Small intestine (tissue), 7 donors: ENCODE results near the gene SH3PXD2B. TPM values are rescaled to one million over a fixed set of nuclear protein-coding genes. Genes with fewer than 3 reads are reported as not detected.
"Not testable (repeated sequence)": the region's sequence is repeated elsewhere in the genome, so short reads cannot be mapped to it uniquely, and the experiment has no call there.

Source experiments
- DNase-seq, 2 donors: peaks; one replicate each; pipeline versions ENCODE4 v3.0.0 to v3.0.0-alpha.2; 2013
- FAIRE-seq: peaks from 2 replicates; lab custom pipeline; 2012; peaks lifted over from hg19 to GRCh38; lab: Jason Lieb, UNC
- H3K27ac ChIP-seq, 3 donors: one replicate each; pipeline ENCODE4 v1.5.1; 2013; ENCODE audit warnings: low read length in 2 of 3, mild to moderate bottlenecking in 2 of 3, control low read depth in 1 of 3, inconsistent platforms in 1 of 3, low read depth in 1 of 3, moderate library complexity in 1 of 3
- H3K27me3 ChIP-seq, 3 donors: one replicate each; pipeline ENCODE4 v1.6.1; 2013; ENCODE audit warnings: low read length in 3 of 3, inconsistent platforms in 1 of 3; ENCODE audit not compliant: control insufficient read depth in 3 of 3, insufficient read depth in 3 of 3
- H3K36me3 ChIP-seq, 3 donors: one replicate each; pipeline ENCODE4 v1.6.1; 2013; ENCODE audit warnings: low read length in 3 of 3, inconsistent platforms in 1 of 3, low read depth in 1 of 3, mild to moderate bottlenecking in 1 of 3, moderate library complexity in 1 of 3; ENCODE audit not compliant: control insufficient read depth in 3 of 3, insufficient read depth in 2 of 3
- H3K4me1 ChIP-seq, 3 donors: one replicate each; pipeline ENCODE4 v1.6.1; 2013; ENCODE audit warnings: low read length in 2 of 3, inconsistent platforms in 1 of 3, low read depth in 1 of 3, mild to moderate bottlenecking in 1 of 3, moderate library complexity in 1 of 3; ENCODE audit not compliant: control insufficient read depth in 3 of 3, insufficient read depth in 2 of 3
- H3K4me3 ChIP-seq, 3 donors: one replicate each; pipeline ENCODE4 v1.5.1; 2013; ENCODE audit warnings: low read length in 3 of 3, control low read depth in 1 of 3, inconsistent platforms in 1 of 3, low read depth in 1 of 3, mild to moderate bottlenecking in 1 of 3, moderate library complexity in 1 of 3
- H3K9me3 ChIP-seq, 2 donors: one replicate each; pipeline ENCODE4 v1.6.1; 2013; ENCODE audit warnings: low read depth in 1 of 2, low read length in 1 of 2; ENCODE audit not compliant: control insufficient read depth in 2 of 2, insufficient read depth in 1 of 2
- WGBS, 3 donors: extraction: QIAGEN DNeasy Blood & Tissue Kit; methylation state at CpG; one replicate each; pipeline ENCODE4 v1.1.7; 2013; 5-methylcytosine and 5-hydroxymethylcytosine counted together
- polyA plus RNA-seq, 4 donors: library from polyadenylated mRNA; stranded (reverse) in 3 of 4; unstranded in 1 of 4; fragments of 200-250 nt in 3 of 4; fragments of 120-200 nt in 1 of 4; gene quantifications; one replicate each; pipeline versions ENCODE4 v1.2.1 to v1.2.3, GENCODE V29; 2013
- donor health status: healthy with polysubstance abuse.
- donor health status: control.
- donor health status: control.
- donor health status: Bipolar disorder and iron deficiency.
- donor health status: healthy.

Gene SH3PXD2B
- polyA plus RNA-seq, 4 donors, result 1.1 to 11.9 (median 6.5) TPM

DNA sequence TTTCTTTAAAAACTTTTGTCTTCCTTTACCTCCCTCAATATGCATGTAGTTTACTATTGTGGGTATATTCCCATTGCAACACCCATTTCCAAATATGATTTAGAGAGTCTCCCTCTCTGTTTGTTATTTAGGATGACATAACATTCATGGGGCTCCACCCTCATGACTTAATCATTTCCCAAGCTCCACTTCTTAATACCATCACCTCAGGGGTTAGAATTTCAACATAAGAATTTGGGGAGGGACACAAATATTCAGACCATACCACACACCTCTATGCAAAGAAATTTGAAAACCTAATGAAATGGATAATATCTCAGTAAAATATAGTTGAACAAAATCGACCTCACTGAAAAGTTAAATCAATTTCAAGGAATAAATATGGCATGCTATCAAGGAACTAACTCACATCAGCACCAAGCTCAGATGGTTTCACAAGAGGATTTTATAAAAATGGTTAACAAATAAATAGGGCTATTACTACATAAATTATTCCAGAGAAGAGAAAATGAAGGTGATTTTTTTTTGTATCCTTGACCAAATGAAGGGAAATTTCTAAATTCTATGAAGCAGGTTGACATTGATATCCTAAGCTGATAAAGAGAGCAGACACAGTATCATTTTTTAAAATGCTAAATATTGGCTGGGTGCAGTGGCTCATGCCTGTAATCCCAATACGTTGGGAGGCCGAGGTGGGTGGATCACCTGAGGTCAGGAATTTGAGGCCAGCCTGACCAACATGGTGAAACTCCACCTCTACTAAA is 150.6 kb downstream of the SH3PXD2B start:
- 65 to 84% (median 78%) methylated on average over 3 of the region's 3 CpGs for WGBS, 3 donors
- Histone ChIP-seq H3K4me3 (no peak overlapping the region), H3K27me3 (no peaks in the 10 kb centered on the region), H3K9me3 (peaks cover 0 to 7% of the 10 kb centered on the region in 2 donors), H3K27ac (no peak overlapping the region), H3K4me1 (no peaks in the 10 kb centered on the region), H3K36me3 (no peaks in the 10 kb centered on the region)
- DNase-seq (no peak), FAIRE-seq (no peak)

DNA sequence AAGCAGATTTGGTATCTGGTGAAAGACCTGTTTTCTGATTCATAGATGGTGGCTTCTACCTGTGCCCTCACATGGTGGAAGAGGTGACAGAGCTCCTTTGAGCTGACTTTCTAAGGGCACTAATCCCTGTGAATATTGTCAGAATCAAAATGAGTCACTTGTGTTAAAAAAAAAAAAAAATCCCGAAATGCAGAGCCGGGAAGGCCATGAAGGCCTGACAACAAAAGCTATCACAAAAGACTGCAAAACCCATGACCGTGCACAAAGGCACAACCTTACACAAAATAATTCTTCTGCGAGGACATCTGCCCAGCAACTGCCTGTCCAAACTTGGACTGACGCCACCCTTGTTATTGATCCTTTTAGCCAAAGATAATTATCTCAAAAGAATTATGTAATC is 151.2 kb downstream of the SH3PXD2B start:
- peaks cover 0 to 7% of the 10 kb centered on the region in 2 donors for H3K9me3 ChIP-seq
- H3K27ac ChIP-seq, result no peak overlapping the region
- no peaks in the 10 kb centered on the region for H3K27me3 ChIP-seq
- no peaks in the 10 kb centered on the region for H3K36me3 ChIP-seq
- no peak for DNase-seq
- FAIRE-seq, result no peak
- H3K4me3 ChIP-seq, result no peak overlapping the region
- no peaks in the 10 kb centered on the region for H3K4me1 ChIP-seq
- 70 to 81% (median 72%) methylated on average over 5 of the region's 5 CpGs for WGBS, 3 donors

DNA sequence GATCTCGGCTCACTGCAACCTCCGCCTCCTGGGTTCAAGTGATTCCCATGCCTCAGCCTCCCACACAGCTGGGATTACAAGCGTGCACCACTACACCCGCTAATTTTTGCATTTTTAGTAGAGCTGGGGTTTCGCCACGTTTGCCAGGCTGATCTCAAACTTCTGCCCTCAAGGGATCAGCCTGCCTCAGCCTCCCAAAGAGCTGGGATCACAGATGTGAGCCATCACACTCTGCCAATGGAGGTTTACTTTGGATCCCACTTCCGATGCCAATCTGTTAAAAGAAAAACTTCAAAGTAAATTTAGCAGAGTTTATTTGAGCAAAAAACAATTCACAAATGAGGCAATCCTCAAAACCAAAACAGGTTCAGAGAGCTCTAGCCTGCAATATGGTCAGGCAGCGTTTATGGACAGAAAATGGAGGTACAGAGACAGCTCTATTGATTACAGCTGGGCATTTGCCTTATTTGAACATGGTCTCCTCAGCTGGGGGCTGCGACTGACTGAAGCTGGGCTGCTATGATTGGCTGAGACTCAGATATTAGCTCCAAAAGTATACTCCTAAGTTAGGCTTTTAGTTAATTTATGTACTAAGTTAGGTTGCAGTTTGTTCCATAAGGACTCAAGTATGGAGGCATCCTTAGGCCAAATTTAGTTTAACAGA is 152.1 kb downstream of the SH3PXD2B start:
- no peaks in the 10 kb centered on the region for H3K4me1 ChIP-seq
- peaks cover 0 to 7% of the 10 kb centered on the region in 2 donors for H3K9me3 ChIP-seq
- no peak overlapping the region for H3K27ac ChIP-seq
- FAIRE-seq, result no peak
- no peak overlapping the region for H3K4me3 ChIP-seq
- H3K27me3 ChIP-seq, result no peaks in the 10 kb centered on the region
- no peaks in the 10 kb centered on the region for H3K36me3 ChIP-seq
- 75 to 80% (median 79%) methylated on average over 9 of the region's 9 CpGs for WGBS, 3 donors
- no peak for DNase-seq

DNA sequence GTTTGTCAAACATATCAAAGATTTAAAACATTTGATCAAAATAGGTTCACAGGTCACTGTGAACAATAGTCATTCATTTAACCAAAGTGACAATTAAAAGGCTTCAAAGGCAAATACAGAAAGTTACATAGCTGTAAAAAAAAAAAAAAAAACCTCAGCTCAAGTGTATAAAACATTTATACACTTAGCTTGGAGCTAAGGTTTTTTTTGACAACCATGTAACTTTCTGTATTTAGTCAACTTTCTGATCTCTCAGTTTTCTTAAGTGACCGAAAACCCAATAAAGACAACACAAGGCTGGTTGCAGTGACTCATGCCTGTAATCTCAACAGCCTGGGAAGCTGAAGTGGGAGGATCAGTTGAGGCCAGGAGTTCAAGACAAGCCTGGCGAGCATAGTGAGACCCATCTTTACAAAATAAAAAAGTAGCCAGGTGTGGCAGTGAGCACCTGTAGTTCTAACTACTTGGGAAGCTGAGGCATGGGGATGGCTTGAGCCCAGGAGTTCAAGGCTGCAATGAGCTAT is 154.3 kb downstream of the SH3PXD2B start:
- H3K27me3 ChIP-seq, result no peaks in the 10 kb centered on the region
- H3K4me1 ChIP-seq, result no peaks in the 10 kb centered on the region
- H3K36me3 ChIP-seq, result no peaks in the 10 kb centered on the region
- DNase-seq (peak in 1 of 2 donors; percentile 32), FAIRE-seq (no peak)
- H3K9me3 ChIP-seq, result peaks cover 0 to 4% of the 10 kb centered on the region in 2 donors
- no peak overlapping the region for H3K27ac ChIP-seq
- H3K4me3 ChIP-seq, result no peak overlapping the region
- 29 to 61% (median 32%) methylated on average over 2 of the region's 2 CpGs for WGBS, 3 donors

DNA sequence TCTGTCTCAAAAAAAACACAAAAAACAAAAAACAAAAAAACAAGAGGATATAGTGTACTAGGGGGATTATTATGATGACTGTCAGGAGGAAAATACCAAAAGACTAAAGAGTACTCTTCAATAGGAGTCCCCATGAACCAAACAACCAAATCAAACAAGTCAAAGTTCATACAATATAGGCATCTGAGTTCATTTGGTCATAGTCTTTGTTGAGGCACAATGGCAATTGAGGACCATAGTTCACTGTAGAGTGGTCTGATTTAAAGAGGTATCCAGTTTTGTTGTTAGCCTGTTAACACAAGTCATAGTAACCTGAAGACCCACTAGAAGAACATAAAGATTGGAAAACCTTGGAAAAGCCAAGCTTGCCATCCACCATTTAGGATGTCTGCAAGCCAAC is 159.5 kb downstream of the SH3PXD2B start:
- DNase-seq, result no peak
- no peak for FAIRE-seq
- Histone ChIP-seq H3K4me3 (no peak overlapping the region), H3K27ac (no peak overlapping the region), H3K36me3 (no peaks in the 10 kb centered on the region), H3K4me1 (no peaks in the 10 kb centered on the region), H3K9me3 (no peaks in the 10 kb centered on the region), H3K27me3 (no peaks in the 10 kb centered on the region)

DNA sequence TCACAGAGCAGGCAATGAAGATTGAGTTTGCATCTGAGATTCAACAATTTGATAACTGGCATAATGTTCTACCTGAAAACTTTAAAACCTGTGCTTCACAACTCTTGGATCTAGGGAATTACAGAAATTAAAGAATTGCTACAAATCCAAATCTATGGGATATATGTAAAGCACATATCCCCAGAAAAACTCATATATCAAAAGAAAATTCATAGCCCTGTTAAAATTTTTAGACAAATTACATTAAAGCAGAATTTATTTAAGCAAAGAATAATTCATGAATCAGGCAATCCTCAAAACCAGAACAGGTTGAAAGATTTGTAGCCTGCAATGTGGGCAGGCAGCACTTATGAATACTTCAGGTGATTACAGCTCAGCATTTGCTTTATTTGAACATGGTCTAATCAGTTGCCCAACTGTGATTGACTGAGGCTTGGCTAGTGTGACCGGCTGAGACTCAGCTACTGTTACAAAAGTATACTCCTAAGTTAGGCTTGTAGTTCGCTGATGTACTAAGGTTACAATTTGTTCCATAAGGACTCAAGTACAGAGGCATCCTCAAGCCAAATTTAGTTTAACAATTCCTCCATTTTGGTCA is 160.5 kb downstream of the SH3PXD2B start:
- no peak for FAIRE-seq
- Histone ChIP-seq H3K4me3 (no peak overlapping the region), H3K27ac (no peak overlapping the region), H3K9me3 (no peaks in the 10 kb centered on the region), H3K27me3 (no peaks in the 10 kb centered on the region), H3K4me1 (no peaks in the 10 kb centered on the region), H3K36me3 (no peaks in the 10 kb centered on the region)
- DNase-seq, result no peak
- 73 to 80% (median 76%) methylated on average over 2 of the region's 2 CpGs for WGBS, 3 donors

DNA sequence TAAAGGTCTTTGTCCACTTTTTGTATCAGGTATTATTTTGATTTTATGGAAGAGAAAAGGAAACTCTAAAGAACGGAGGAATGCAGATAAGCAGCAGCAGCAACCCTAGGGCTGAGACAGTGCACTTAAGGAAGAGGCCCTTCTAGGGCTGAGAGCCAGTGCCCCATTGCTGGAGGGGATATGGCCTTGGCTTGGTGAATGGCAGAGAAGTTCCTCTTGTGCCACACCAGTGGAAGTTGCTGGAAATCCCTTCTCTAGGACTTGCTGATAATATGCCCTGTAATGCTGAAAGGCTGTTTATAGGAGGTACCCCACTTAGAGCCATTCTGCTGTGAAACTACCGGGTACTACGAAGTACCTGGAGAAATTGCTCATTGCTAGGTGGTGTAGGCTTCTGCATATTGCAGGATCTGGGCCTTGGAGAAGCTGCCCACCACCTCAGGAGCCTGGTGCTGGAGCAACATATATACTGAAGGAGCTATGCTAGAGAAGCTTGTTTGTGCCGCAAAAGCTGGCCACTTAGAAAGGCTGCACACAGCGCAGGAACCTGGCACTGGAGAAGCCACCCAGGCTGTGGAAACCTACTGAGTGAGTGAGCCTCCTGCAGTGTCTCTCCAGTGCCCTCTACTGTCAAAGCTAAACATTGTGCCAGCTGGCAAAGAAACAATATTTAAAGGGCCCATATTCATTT is 161.1 kb downstream of the SH3PXD2B start:
- no peak for FAIRE-seq
- no peak overlapping the region for H3K4me3 ChIP-seq
- WGBS, 3 donors, result 36 to 45% (median 43%) methylated on average over 5 of the region's 5 CpGs

DNA sequence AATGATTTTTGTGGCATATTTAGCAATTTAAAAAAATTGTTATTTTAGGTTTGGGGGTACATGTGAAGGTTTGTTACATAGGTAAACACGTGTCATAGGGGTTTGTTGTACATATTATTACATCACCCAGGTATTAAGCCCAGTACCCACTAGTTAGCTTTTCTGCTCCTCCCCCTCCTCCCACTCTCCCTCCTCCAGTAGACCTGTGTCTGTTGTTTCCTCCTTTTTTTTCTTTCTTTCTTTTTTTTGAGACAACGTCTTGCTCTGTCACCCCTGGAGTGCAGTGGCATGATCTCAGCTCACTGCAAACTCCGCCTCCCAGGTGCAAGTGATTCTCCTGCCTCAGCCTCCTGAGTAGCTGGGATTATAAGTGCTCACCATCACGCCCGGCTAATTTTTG is 162.5 kb downstream of the SH3PXD2B start:
- 76 to 81% (median 78%) methylated on average over 5 of the region's 5 CpGs for WGBS, 3 donors
- not testable (repeated sequence) for DNase-seq, H3K4me3 ChIP-seq, H3K4me1 ChIP-seq, FAIRE-seq, H3K9me3 ChIP-seq, H3K27me3 ChIP-seq, H3K27ac ChIP-seq, H3K36me3 ChIP-seq

More for the DNA sequence above, 161.1 kb downstream of the SH3PXD2B start:
- H3K36me3 ChIP-seq, result no peaks in the 10 kb centered on the region
- H3K27ac ChIP-seq, result no peak overlapping the region
- no peaks in the 10 kb centered on the region for H3K9me3 ChIP-seq
- peak; percentile 78 to 83 for DNase-seq
- H3K4me1 ChIP-seq, result no peaks in the 10 kb centered on the region
- no peaks in the 10 kb centered on the region for H3K27me3 ChIP-seq
